SK-N-SH (cell line): ENCODE measurements around the gene CACNB3. TPM values are rescaled to one million over a fixed set of nuclear protein-coding genes. Genes with fewer than 3 reads are reported as not detected.
"Not testable (repeated sequence)": the region's sequence is repeated elsewhere in the genome, so short reads cannot be mapped to it uniquely, and the experiment has no call there.

Experiments used
- CTCF ChIA-PET: fragments of 300-600, 350-600 bp; formaldehyde crosslinking; extraction: SDS; loops from one replicate; lab custom pipeline; 2021; lab: Yijun Ruan, JAX
- POLR2A ChIA-PET: fragments of 350-600 bp; sonication (Branson Sonifier 250); formaldehyde crosslinking; extraction: SDS; loops from one replicate; lab custom pipeline; 2020; ENCODE audit warnings: antibody characterized with exemption, inconsistent platforms; lab: Yijun Ruan, JAX
- DNase-seq: peaks from one replicate; pipeline ENCODE4 v3.0.0; 2012
- H2AFZ ChIP-seq: fragments of 200-600 bp; sonication (generic); 2 replicates; pipeline ENCODE4 v1.8.1; 2016; ENCODE audit warnings: antibody characterized with exemption, mild to moderate bottlenecking, low read depth
- H3F3A ChIP-seq: fragments of 200-600 bp; sonication (generic); replicated peaks from 2 replicates; pipeline ENCODE3; 2016; ENCODE audit warnings: antibody characterized with exemption, mild to moderate bottlenecking; ENCODE audit not compliant: insufficient read depth
- H3K27ac ChIP-seq, 2 experiments: fragments of 200-500 bp in 1 of 2; fragments of 200-600 bp in 1 of 2; sonication (Bioruptor generic) in 1 of 2; sonication (generic), shearing (Covaris generic) in 1 of 2; 2 replicates each; pipeline versions ENCODE4 v1.5.1 to v1.6.1; 2014 to 2016; ENCODE audit warnings: low read depth in 2 of 2, inconsistent platforms in 1 of 2, low read length in 1 of 2, mild to moderate bottlenecking in 1 of 2, mixed read lengths in 1 of 2
- H3K27me3 ChIP-seq: fragments of 200-600 bp; sonication (generic), shearing (Covaris generic); 2 replicates; pipeline ENCODE4 v1.6.1; 2016; ENCODE audit warnings: mixed run types; ENCODE audit not compliant: insufficient read depth
- H3K36me3 ChIP-seq, 2 experiments: fragments of 200-500 bp in 1 of 2; fragments of 200-600 bp in 1 of 2; sonication (Bioruptor generic) in 1 of 2; sonication (generic) in 1 of 2; replicated peaks in 1 of 2; 2 replicates each; pipeline versions ENCODE3 to v1.5.1; 2014 to 2016; ENCODE audit warnings: low read length in 1 of 2, mild to moderate bottlenecking in 1 of 2; ENCODE audit not compliant: insufficient read depth in 2 of 2, control insufficient read depth in 1 of 2
- H3K4me1 ChIP-seq, 2 experiments: fragments of 200-500 bp in 1 of 2; fragments of 200-600 bp in 1 of 2; sonication (Bioruptor generic) in 1 of 2; sonication (generic), shearing (Covaris generic) in 1 of 2; 2 replicates each; pipeline versions ENCODE4 v1.5.1 to v1.6.1; 2014 to 2016; ENCODE audit warnings: low read depth in 1 of 2, low read length in 1 of 2, mixed run types in 1 of 2; ENCODE audit not compliant: insufficient read depth in 2 of 2, control insufficient read depth in 1 of 2
- H3K4me2 ChIP-seq: fragments of 200-600 bp; sonication (generic), shearing (Covaris generic); 2 replicates; pipeline ENCODE4 v1.6.1; 2017; ENCODE audit warnings: mixed run types
- H3K4me3 ChIP-seq, 2 experiments: fragments of 200-500 bp in 1 of 2; fragments of 200-600 bp in 1 of 2; sonication (Bioruptor generic) in 1 of 2; sonication (generic), shearing (Covaris generic) in 1 of 2; 2 replicates each; pipeline versions ENCODE4 v1.5.1 to v1.8.1; 2014 to 2016; ENCODE audit warnings: low read depth in 2 of 2, inconsistent platforms in 1 of 2, low read length in 1 of 2, mild to moderate bottlenecking in 1 of 2, mixed read lengths in 1 of 2, moderate library complexity in 1 of 2
- H3K79me2 ChIP-seq: fragments of 200-600 bp; sonication (generic); 2 replicates; pipeline ENCODE4 v1.8.1; 2017; ENCODE audit warnings: mild to moderate bottlenecking; ENCODE audit not compliant: insufficient read depth
- H3K9ac ChIP-seq: fragments of 200-600 bp; sonication (generic); 2 replicates; pipeline ENCODE4 v1.6.1; 2017; ENCODE audit warnings: mixed run types
- H3K9me2 ChIP-seq: fragments of 200-600 bp; sonication (generic); 2 replicates; pipeline ENCODE4 v1.6.1; 2017; ENCODE audit warnings: mixed run types
- H3K9me3 ChIP-seq: fragments of 200-600 bp; sonication (generic); 2 replicates; pipeline ENCODE4 v1.6.1; 2017; ENCODE audit warnings: mixed run types, mild to moderate bottlenecking, moderate library complexity
- H4K20me1 ChIP-seq: fragments of 200-600 bp; sonication (generic); 2 replicates; pipeline ENCODE4 v1.6.1; 2017; ENCODE audit warnings: mild to moderate bottlenecking, mixed run types; ENCODE audit not compliant: insufficient read depth
- ELF1 ChIP-seq: IDR thresholded peaks from 2 replicates; pipeline ENCODE4 v1.4.0; 2012
- EP300 ChIP-seq, 2 experiments: IDR thresholded peaks; 2 replicates each; pipeline versions ENCODE4 v1.4.0 to v1.6.1; 2012; ENCODE audit warnings: borderline replicate concordance in 1 of 2, low read depth in 1 of 2, low read length in 1 of 2
- FOSL2 ChIP-seq: IDR thresholded peaks from 2 replicates; pipeline ENCODE4 v1.4.0; 2012; ENCODE audit warnings: low read depth, mild to moderate bottlenecking, moderate library complexity, borderline replicate concordance
- MXI1 ChIP-seq: IDR thresholded peaks from 2 replicates; pipeline ENCODE4 v1.6.1; 2012; ENCODE audit warnings: mild to moderate bottlenecking, low read depth, low read length, improper control_type of control experiment
- NRF1 ChIP-seq: IDR thresholded peaks from 2 replicates; pipeline ENCODE4 v1.6.1; 2012; ENCODE audit warnings: low read depth, mild to moderate bottlenecking, low read length
- SIN3A ChIP-seq: IDR thresholded peaks from 2 replicates; pipeline ENCODE4 v1.6.1; 2012; ENCODE audit warnings: low read depth, mild to moderate bottlenecking, low read length, moderate library complexity, borderline replicate concordance
- TAF1 ChIP-seq: IDR thresholded peaks from 2 replicates; pipeline ENCODE4 v1.6.1; 2012; ENCODE audit warnings: low read depth, mild to moderate bottlenecking, low read length, moderate library complexity, borderline replicate concordance
- WGBS: methylation state at CpG from one replicate; pipeline ENCODE4 v1.1.6; 2017; ENCODE audit warnings: low lambda C conversion rate; 5-methylcytosine and 5-hydroxymethylcytosine counted together
- polyA plus RNA-seq, 3 experiments: library from polyadenylated mRNA; depleted of rRNA; stranded (reverse); fragments of >200 nt; gene quantifications; 2 replicates each; pipeline ENCODE4 v1.2.3, GENCODE V29; 2012
- TF ChIP-seq, protein P1 (sequence below): fragments of 150-350 bp; IDR thresholded peaks from 2 replicates; pipeline ENCODE4 v1.6.1; 2016; ENCODE audit warnings: mild to moderate bottlenecking, low read depth, low read length

CACNB3 gene
- polyA plus RNA-seq, 1 of the 3 experiments (the other 2 are of a cell fraction) = 34.6 TPM

- no peak for DNase-seq
- no peaks in the 10 kb centered on the region for H3K9me3 ChIP-seq
- H3K4me2 ChIP-seq = no peak overlapping the region
- H3K27ac ChIP-seq = no peak overlapping the region
- H3K4me3 ChIP-seq = no peak overlapping the region
- POLR2A ChIA-PET = no interaction called here
- H3K79me2 ChIP-seq = no peaks in the 10 kb centered on the region
- no peak overlapping the region for H2AFZ ChIP-seq
- no peaks in the 10 kb centered on the region for H4K20me1 ChIP-seq
- H3F3A ChIP-seq = peaks cover 7% of the 10 kb centered on the region
- TF ChIP-seq FOSL2 (no peak), TAF1 (no peak), MXI1 (no peak), EP300 (IDR thresholded peaks at IDR 0.05; ENCODE audit: borderline replicate concordance in 1 of 2, low read depth in 1 of 2, low read length in 1 of 2) (no peak), NRF1 (no peak), SIN3A (no peak), ELF1 (no peak)
- TF ChIP-seq, protein P1, sequence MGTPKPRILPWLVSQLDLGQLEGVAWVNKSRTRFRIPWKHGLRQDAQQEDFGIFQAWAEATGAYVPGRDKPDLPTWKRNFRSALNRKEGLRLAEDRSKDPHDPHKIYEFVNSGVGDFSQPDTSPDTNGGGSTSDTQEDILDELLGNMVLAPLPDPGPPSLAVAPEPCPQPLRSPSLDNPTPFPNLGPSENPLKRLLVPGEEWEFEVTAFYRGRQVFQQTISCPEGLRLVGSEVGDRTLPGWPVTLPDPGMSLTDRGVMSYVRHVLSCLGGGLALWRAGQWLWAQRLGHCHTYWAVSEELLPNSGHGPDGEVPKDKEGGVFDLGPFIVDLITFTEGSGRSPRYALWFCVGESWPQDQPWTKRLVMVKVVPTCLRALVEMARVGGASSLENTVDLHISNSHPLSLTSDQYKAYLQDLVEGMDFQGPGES = no peak
- CTCF ChIA-PET = interaction anchor here (1.0 to 1.6 kb wide), 2 partner anchors 15 to 23 kb away, joined by 4 to 6 read pairs; no protein-coding TSS in a partner anchor
- no peaks in the 10 kb centered on the region for H3K4me1 ChIP-seq
- peaks cover 50 to 53% of the 10 kb centered on the region in 2 experiments for H3K36me3 ChIP-seq
- H3K9me2 ChIP-seq = no peaks in the 10 kb centered on the region
- WGBS = over 99% methylated on average over 4 of the region's 4 CpGs
- H3K27me3 ChIP-seq = no peaks in the 10 kb centered on the region
- no peak overlapping the region for H3K9ac ChIP-seq
Measured at GRCh38 chr12:48838048-48838447, 19.8 kb downstream of the CACNB3 start.

DNA sequence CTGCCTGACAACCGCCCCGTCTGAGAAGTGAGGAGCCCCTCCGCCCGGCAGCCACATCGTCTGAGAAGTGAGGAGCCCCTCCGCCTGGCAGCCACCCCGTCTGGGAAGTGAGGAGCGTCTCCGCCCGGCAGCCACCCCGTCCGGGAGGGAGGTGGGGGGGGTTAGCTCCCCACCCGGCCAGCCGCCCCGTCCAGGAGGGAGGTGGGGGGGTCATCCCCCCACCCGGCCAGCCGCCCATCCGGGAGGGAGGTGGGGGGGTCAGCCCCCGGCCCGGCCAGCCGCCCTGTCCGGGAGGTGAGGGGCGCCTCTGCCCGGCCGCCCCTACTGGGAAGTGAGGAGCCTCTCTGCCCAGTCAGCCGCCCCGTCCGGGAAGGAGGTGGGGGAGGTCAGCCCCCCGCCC lies 23.7 kb downstream of the CACNB3 start:
- CTCF ChIA-PET = interaction anchor here (2.3 kb wide), 1 partner anchor 11 kb away, joined by 5 read pairs; no protein-coding TSS in a partner anchor
- not testable (repeated sequence) for H3K9me3 ChIP-seq, DNase-seq

More for the DNA sequence above, 23.7 kb downstream of the CACNB3 start:
- peaks cover 18% of the 10 kb centered on the region; the same call in 1 of the 2 replicates for H3K79me2 ChIP-seq
- 98% methylated on average over 10 of the region's 29 CpGs for WGBS
- H3K27ac ChIP-seq, H3K27me3 ChIP-seq, H3K4me3 ChIP-seq, H3K4me2 ChIP-seq, POLR2A ChIA-PET, H4K20me1 ChIP-seq, H3K9me2 ChIP-seq, H3K9ac ChIP-seq, H3K4me1 ChIP-seq, H2AFZ ChIP-seq, H3F3A ChIP-seq: not testable (repeated sequence)
- H3K36me3 ChIP-seq = peaks cover 40 to 52% of the 10 kb centered on the region in 2 experiments
